ENCODE results near the gene GPR156.

DNA sequence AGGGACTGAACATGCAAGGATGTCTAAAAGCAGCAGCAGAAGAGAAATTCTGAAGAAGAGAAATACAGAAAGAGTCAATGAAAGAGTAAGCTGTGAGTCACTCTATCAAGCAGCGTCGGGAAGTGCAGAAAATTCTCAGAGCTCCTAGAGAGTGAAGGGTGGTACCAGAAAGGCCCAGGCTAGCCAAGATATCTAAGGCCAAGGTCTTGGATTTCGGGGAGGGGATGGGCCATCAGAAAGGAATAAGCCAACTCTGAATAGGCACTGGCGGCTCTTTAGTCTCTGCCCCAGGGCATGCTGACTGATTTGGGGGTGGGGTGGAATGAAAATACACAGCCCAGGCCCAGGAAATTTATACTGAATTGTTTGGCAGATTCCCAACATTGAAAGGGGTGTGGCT lies 70.8 kb downstream of the GPR156 start:
- TF ChIP-seq EZH2phosphoT487 (IDR thresholded peaks at IDR 0.05; ENCODE audit: borderline replicate concordance, low read depth) (no peak), FOXM1 (IDR thresholded peaks at IDR 0.05; ENCODE audit: low read depth) (no peak), RAD21 (IDR thresholded peaks at IDR 0.05; ENCODE audit: low read length) (no peak), POLR2AphosphoS5 (IDR thresholded peaks at IDR 0.05; ENCODE audit: low read depth, low read length) (no peak), MXI1 (IDR thresholded peaks at IDR 0.05; ENCODE audit: low read depth, low read length) (no peak)
- TF ChIP-seq, protein P1, sequence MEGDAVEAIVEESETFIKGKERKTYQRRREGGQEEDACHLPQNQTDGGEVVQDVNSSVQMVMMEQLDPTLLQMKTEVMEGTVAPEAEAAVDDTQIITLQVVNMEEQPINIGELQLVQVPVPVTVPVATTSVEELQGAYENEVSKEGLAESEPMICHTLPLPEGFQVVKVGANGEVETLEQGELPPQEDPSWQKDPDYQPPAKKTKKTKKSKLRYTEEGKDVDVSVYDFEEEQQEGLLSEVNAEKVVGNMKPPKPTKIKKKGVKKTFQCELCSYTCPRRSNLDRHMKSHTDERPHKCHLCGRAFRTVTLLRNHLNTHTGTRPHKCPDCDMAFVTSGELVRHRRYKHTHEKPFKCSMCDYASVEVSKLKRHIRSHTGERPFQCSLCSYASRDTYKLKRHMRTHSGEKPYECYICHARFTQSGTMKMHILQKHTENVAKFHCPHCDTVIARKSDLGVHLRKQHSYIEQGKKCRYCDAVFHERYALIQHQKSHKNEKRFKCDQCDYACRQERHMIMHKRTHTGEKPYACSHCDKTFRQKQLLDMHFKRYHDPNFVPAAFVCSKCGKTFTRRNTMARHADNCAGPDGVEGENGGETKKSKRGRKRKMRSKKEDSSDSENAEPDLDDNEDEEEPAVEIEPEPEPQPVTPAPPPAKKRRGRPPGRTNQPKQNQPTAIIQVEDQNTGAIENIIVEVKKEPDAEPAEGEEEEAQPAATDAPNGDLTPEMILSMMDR (IDR thresholded peaks at IDR 0.05), result no peak
- TF ChIP-seq, protein P2, sequence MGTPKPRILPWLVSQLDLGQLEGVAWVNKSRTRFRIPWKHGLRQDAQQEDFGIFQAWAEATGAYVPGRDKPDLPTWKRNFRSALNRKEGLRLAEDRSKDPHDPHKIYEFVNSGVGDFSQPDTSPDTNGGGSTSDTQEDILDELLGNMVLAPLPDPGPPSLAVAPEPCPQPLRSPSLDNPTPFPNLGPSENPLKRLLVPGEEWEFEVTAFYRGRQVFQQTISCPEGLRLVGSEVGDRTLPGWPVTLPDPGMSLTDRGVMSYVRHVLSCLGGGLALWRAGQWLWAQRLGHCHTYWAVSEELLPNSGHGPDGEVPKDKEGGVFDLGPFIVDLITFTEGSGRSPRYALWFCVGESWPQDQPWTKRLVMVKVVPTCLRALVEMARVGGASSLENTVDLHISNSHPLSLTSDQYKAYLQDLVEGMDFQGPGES (IDR thresholded peaks at IDR 0.05; ENCODE audit: low read depth, low read length), result no peak
